ENCODE data around the gene HTT-AS.
"Not testable (repeated sequence)": the region's sequence is repeated elsewhere in the genome, so short reads cannot be mapped to it uniquely, and the experiment has no call there.

Gene HTT-AS

GRCh38 chr4:3054169-3054759, 20.1 kb downstream of the HTT-AS start:
- TF ChIP-seq CTCF (IDR thresholded peaks at IDR 0.05; ENCODE audit: insufficient read depth, low read depth, low read length, missing control alignments), result no peak
- no peak overlapping the region for H3K4me3 ChIP-seq (ENCODE audit: low read depth, low read length)
- DNase-seq (ENCODE audit: low read depth), result no peak

GRCh38 chr4:3051141-3051897, 23.0 kb downstream of the HTT-AS start:
- DNase-seq (ENCODE audit: low read depth), result not testable (repeated sequence)

GRCh38 chr4:3047464-3048286, 26.7 kb downstream of the HTT-AS start:
- peak; percentile 80 for TF ChIP-seq CTCF (IDR thresholded peaks at IDR 0.05; ENCODE audit: insufficient read depth, low read depth, low read length, missing control alignments)
- peak overlapping the region; percentile 23; the same call in 1 of the 2 replicates for H3K4me3 ChIP-seq (ENCODE audit: low read depth, low read length)
- DNase-seq (ENCODE audit: low read depth), result peak; percentile 98

More at GRCh38 chr4:3051141-3051897, 23.0 kb downstream of the HTT-AS start:
- H3K4me3 ChIP-seq (ENCODE audit: low read depth, low read length), result not testable (repeated sequence)

- no peak for TF ChIP-seq CTCF (IDR thresholded peaks at IDR 0.05; ENCODE audit: insufficient read depth, low read depth, low read length, missing control alignments)
- no peak overlapping the region for H3K4me3 ChIP-seq (ENCODE audit: low read depth, low read length)
- no peak for DNase-seq (ENCODE audit: low read depth)
These were observed 27.7 kb downstream of the HTT-AS start for GRCh38 chr4:3046623-3047022.

- TF ChIP-seq CTCF (IDR thresholded peaks at IDR 0.05; ENCODE audit: insufficient read depth, low read depth, low read length, missing control alignments), result no peak
- no peak overlapping the region for H3K4me3 ChIP-seq (ENCODE audit: low read depth, low read length)
- DNase-seq (ENCODE audit: low read depth), result peak; percentile 94
These were observed 28.2 kb downstream of the HTT-AS start for GRCh38 chr4:3046162-3046561.

GRCh38 chr4:3044870-3045819, 29.2 kb downstream of the HTT-AS start:
- DNase-seq (ENCODE audit: low read depth), result peak; percentile 81
- no peak for TF ChIP-seq CTCF (IDR thresholded peaks at IDR 0.05; ENCODE audit: insufficient read depth, low read depth, low read length, missing control alignments)
- no peak overlapping the region for H3K4me3 ChIP-seq (ENCODE audit: low read depth, low read length)
